PFSK-1 (cell line): ENCODE measurements around the gene OR51A7.
"Not testable (repeated sequence)": the region's sequence is repeated elsewhere in the genome, so short reads cannot be mapped to it uniquely, and the experiment has no call there.

Source experiments
- FOXP2 ChIP-seq: optimal IDR thresholded peaks from 2 replicates; pipeline ENCODE3; 2011; ENCODE audit warnings: borderline replicate concordance, control low read depth, inconsistent platforms; ENCODE audit not compliant: insufficient read depth; ENCODE audit errors: extremely low read length, extremely low read depth
- POLR2AphosphoS5 ChIP-seq: IDR thresholded peaks from 2 replicates; pipeline ENCODE4 v1.6.1; 2012; ENCODE audit warnings: low read depth, mild to moderate bottlenecking, control low read depth, low read length, moderate library complexity
- TAF1 ChIP-seq: IDR thresholded peaks from 2 replicates; pipeline ENCODE4 v1.6.1; 2012; ENCODE audit warnings: low read length, control low read depth, borderline replicate concordance; ENCODE audit not compliant: insufficient read depth
- TF ChIP-seq, protein P1 (sequence below), 2 experiments: IDR thresholded peaks; 2 replicates each; pipeline versions ENCODE4 v1.6.1 to v1.8.0; 2011 to 2012; ENCODE audit warnings: low read depth in 2 of 2, low read length in 2 of 2, control low read depth in 1 of 2, inconsistent platforms in 1 of 2, mild to moderate bottlenecking in 1 of 2, moderate library complexity in 1 of 2; ENCODE audit not compliant: insufficient read depth in 1 of 2

DNA sequence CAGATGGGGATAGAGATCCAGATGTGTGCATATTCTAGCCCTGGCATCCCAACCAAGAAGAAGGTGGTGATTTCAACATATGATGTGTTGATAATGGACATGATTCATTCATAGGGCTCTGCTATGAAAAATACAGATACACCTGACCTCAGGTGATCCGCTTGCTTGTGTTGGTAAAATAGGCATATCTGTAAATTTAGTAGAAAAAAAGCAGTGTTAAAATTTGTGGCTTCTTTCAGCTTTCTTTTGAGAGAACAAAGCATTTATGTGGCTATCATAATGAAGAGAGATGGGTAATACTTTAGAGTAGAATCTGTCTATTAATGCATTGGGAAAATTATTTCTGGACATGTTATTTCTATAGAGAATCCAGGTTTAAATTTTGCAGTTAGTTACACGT is 52.0 kb downstream of the OR51A7 start, which contains the start of gene OR51A2:
- TF ChIP-seq TAF1, FOXP2, POLR2AphosphoS5: not testable (repeated sequence)
- TF ChIP-seq, protein P1, sequence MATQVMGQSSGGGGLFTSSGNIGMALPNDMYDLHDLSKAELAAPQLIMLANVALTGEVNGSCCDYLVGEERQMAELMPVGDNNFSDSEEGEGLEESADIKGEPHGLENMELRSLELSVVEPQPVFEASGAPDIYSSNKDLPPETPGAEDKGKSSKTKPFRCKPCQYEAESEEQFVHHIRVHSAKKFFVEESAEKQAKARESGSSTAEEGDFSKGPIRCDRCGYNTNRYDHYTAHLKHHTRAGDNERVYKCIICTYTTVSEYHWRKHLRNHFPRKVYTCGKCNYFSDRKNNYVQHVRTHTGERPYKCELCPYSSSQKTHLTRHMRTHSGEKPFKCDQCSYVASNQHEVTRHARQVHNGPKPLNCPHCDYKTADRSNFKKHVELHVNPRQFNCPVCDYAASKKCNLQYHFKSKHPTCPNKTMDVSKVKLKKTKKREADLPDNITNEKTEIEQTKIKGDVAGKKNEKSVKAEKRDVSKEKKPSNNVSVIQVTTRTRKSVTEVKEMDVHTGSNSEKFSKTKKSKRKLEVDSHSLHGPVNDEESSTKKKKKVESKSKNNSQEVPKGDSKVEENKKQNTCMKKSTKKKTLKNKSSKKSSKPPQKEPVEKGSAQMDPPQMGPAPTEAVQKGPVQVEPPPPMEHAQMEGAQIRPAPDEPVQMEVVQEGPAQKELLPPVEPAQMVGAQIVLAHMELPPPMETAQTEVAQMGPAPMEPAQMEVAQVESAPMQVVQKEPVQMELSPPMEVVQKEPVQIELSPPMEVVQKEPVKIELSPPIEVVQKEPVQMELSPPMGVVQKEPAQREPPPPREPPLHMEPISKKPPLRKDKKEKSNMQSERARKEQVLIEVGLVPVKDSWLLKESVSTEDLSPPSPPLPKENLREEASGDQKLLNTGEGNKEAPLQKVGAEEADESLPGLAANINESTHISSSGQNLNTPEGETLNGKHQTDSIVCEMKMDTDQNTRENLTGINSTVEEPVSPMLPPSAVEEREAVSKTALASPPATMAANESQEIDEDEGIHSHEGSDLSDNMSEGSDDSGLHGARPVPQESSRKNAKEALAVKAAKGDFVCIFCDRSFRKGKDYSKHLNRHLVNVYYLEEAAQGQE (IDR thresholded peaks at IDR 0.05; ENCODE audit: insufficient read depth in 1 of 2, low read depth in 2 of 2, low read length in 2 of 2), result not testable (repeated sequence)
